ENCODE data around the gene ZNF687. TPM values are rescaled to one million over a fixed set of nuclear protein-coding genes. Genes with fewer than 3 reads are reported as not detected.

The ZNF687 gene
- total and polyA plus RNA-seq, 4 donors, result 9.6 to 24.9 (median 16.9) TPM

DNA sequence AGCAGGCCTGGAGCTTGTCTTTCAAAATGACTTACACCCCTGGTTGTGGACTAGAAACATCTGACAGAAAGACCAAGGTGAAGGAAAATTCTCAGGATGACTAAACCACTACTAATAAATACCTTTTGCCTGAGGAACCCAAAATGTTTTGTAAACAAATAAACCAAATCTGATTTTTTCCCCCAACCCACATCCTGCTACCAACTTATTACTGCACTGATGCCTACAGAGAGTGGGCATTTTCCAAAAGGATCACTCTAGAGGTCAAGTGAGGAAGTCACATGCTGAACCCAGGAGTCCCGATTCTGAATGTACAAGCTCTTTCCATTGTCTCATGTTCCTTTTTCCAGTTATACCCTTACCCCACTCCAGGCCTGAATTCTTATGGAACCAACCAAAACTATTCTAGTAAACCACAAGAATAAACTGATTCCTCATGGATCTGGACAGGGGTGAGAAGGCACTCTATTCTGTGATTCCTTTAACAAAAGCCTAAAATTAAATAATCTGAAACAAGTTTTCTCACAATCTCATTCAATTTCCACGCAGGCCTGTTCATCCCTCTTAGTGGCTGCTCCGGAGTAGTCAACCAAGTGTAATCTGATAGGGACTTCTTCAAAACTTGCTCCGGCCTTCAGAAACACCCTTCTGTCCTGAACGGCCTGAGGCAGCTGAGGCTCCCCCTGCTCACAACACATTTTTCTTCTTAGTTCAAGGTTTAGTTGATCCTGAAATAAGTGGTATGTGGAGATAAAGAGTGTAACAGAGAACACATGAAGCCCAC, 43.7 kb downstream of the ZNF687 start:
- Histone ChIP-seq H3K9me3 (ENCODE audit: control insufficient read depth, insufficient read depth, low read length) (no peaks in the 10 kb centered on the region), H3K4me3 (ENCODE audit: low read depth, low read length) (peak overlapping the region; percentile 83), H3K4me1 (ENCODE audit: control insufficient read depth, insufficient read depth, low read length) (peaks cover 9% of the 10 kb centered on the region), H3K27ac (ENCODE audit: low read depth, low read length) (no peak overlapping the region), H3K36me3 (ENCODE audit: control insufficient read depth, insufficient read depth, low read length) (peaks cover 27% of the 10 kb centered on the region), H3K27me3 (ENCODE audit: control insufficient read depth, insufficient read depth, low read length) (no peaks in the 10 kb centered on the region)
- WGBS (ENCODE audit: insufficient coverage), result 69% methylated on average over 2 of the region's 5 CpGs
- DNase-seq (ENCODE audit: low read depth in 4 of 6, low spot score in 6 of 6), result no peak

DNA sequence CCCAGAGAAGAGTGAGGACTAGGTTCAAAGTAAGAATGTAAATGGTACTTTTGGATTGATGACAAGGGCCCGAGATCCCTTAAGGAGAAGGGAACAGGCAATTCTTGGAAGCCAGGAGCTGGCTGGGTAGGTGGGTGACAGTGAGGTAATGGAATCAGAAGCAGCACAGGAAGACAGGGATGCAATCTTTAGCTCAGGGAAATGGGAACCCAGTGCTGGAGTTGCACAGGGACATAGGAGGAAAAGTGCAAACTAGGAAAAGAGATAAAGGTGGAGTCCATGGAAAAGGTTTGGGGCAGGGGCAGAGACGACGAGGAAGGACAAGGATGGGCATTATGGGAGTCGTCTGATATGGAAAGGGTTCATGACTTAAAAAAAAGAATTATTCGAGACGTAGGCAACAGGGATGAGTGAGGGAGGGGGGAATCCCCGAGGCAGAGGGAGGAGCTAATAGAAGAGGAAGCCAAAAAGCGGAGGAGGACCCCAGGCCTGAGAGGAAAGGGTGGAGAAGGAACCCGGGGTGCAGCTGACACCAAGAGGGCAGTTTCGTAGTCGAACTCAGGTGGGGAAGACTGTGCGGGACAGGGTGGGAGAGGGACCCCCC, 44.6 kb downstream of the ZNF687 start:
- peaks cover 9% of the 10 kb centered on the region for H3K4me1 ChIP-seq (ENCODE audit: control insufficient read depth, insufficient read depth, low read length)
- peak overlapping the region; percentile 83 for H3K4me3 ChIP-seq (ENCODE audit: low read depth, low read length)
- H3K36me3 ChIP-seq (ENCODE audit: control insufficient read depth, insufficient read depth, low read length), result peaks cover 27% of the 10 kb centered on the region
- peak overlapping the region; percentile 94 for H3K27ac ChIP-seq (ENCODE audit: low read depth, low read length)
- H3K27me3 ChIP-seq (ENCODE audit: control insufficient read depth, insufficient read depth, low read length), result no peaks in the 10 kb centered on the region
- WGBS (ENCODE audit: insufficient coverage), result 1% methylated on average over 8 of the region's 12 CpGs
- no peaks in the 10 kb centered on the region for H3K9me3 ChIP-seq (ENCODE audit: control insufficient read depth, insufficient read depth, low read length)
- peak in 2 of 6 donors; percentile 66 to 70 for DNase-seq (ENCODE audit: low read depth in 4 of 6, low spot score in 6 of 6)

DNA sequence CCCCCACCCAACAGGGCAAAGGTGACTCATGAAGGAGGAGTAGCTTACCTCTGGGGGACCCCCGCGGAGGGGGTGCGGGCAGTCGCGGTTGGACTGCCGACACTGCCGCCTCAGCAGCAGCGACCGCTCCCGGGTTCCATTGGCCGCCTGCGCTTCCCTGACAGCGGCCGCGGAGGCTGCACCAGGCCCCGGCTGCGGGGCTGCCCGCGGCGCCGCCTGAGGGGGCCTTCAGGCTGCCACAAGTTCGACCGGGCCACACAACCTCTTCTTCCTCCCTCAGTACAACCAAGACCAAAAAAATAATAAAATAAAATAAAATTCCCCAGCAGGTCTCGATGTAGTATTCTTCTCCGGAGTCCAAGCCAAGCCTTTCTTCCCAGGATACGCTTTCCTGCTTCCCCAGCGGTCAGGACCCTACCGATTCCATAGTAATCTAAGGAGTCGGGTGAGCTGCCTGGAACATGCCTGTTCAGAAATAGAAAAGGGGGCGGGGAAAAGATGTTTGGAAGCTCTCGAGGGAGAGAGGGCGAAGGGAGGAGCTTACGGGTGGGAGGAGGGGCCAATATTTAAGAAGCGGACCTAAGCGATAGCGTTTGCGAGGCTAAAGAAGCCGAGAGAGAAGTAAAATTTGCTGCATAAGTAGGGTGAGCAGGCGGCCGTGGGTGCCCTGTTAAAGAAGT, 45.3 kb downstream of the ZNF687 start, which contains the start of gene PI4KB:
Gene PI4KB, minus strand, starts transcription at position 194 of the 680 bp plus-strand sequence. CDS start 10,935 bp downstream, outside the sequence.
- peaks cover 27% of the 10 kb centered on the region for H3K36me3 ChIP-seq (ENCODE audit: control insufficient read depth, insufficient read depth, low read length)
- DNase-seq (ENCODE audit: low read depth in 4 of 6, low spot score in 6 of 6), result peak; percentile 95 to 100 (median 98)
- H3K27ac ChIP-seq (ENCODE audit: low read depth, low read length), result peak within 1 kb of the TSS; percentile 94
- H3K4me1 ChIP-seq (ENCODE audit: control insufficient read depth, insufficient read depth, low read length), result peaks cover 9% of the 10 kb centered on the region
- 0% methylated on average over 31 of the region's 40 CpGs for WGBS (ENCODE audit: insufficient coverage)
- peak within 1 kb of the TSS; percentile 83 for H3K4me3 ChIP-seq (ENCODE audit: low read depth, low read length)
- no peaks in the 10 kb centered on the region for H3K27me3 ChIP-seq (ENCODE audit: control insufficient read depth, insufficient read depth, low read length)
- H3K9me3 ChIP-seq (ENCODE audit: control insufficient read depth, insufficient read depth, low read length), result no peaks in the 10 kb centered on the region

DNA sequence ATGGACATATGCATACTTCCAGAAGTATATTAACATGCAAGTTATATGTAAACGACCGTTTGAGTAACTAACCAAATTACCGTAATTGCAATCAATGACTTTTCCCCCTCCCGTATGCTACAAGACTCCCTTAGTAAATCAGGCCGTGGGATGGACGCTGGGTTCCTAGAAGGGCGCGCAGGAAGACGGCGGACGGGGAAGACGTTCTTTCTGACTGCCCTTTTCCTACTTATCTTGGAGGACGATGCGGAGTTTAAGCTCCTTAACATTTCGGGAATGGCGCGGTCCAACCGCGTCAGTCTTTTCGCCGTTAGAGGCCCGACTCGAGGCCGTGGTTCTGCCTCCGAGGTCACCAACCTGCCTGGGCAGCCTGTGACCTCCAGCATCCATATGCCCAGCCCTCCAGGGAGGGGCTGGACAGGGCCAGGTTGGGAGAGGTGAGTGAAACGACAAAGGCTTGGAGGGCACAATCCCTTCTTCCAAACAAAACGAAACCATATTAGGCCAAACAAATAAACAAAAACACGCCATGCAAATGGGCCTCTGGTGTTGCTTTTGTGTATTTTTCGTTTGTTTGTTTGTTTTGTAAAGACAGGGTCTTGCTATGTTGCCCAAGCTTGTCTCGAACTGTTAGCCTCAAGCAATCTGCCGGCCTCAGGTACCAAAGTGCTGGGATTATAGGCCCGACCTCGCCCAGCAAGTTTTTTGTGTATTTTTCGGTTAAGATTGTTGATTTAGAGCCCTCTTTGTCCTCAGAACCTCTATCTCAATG, 46.0 kb downstream of the ZNF687 start:
- peaks cover 9% of the 10 kb centered on the region for H3K4me1 ChIP-seq (ENCODE audit: control insufficient read depth, insufficient read depth, low read length)

DNA sequence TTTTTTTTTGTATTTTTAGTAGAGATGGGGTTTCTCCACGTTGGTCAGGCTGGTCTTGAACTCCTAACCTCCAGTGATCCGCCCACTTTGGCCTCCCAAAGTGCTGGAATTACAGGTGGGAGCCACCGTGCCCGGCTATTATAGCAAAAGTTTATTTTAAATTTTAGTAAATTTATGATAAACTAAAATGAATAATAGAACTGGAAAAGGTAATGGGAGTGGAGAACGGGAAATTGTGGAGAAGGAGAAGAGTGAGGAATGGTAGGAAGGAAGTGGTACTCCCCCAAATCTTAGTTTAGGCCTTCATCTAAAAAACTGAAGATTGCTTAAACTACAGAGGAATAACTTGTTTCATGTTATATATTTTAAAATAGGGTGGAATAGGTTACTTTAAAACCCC, 52.7 kb downstream of the ZNF687 start:
- H3K4me3 ChIP-seq (ENCODE audit: low read depth, low read length), result no peak overlapping the region
- no peaks in the 10 kb centered on the region for H3K27me3 ChIP-seq (ENCODE audit: control insufficient read depth, insufficient read depth, low read length)
- H3K9me3 ChIP-seq (ENCODE audit: control insufficient read depth, insufficient read depth, low read length), result no peaks in the 10 kb centered on the region
- no peaks in the 10 kb centered on the region for H3K36me3 ChIP-seq (ENCODE audit: control insufficient read depth, insufficient read depth, low read length)
- H3K27ac ChIP-seq (ENCODE audit: low read depth, low read length), result no peak overlapping the region
- H3K4me1 ChIP-seq (ENCODE audit: control insufficient read depth, insufficient read depth, low read length), result no peaks in the 10 kb centered on the region
- DNase-seq (ENCODE audit: low read depth in 4 of 6, low spot score in 6 of 6), result no peak
- WGBS (ENCODE audit: insufficient coverage), result no CpG with 5 or more reads among the region's 5 CpGs

More for the DNA sequence above, 46.0 kb downstream of the ZNF687 start:
- Histone ChIP-seq H3K27ac (ENCODE audit: low read depth, low read length) (peak overlapping the region; percentile 94), H3K27me3 (ENCODE audit: control insufficient read depth, insufficient read depth, low read length) (no peaks in the 10 kb centered on the region), H3K9me3 (ENCODE audit: control insufficient read depth, insufficient read depth, low read length) (no peaks in the 10 kb centered on the region), H3K4me3 (ENCODE audit: low read depth, low read length) (peak overlapping the region; percentile 83), H3K36me3 (ENCODE audit: control insufficient read depth, insufficient read depth, low read length) (peaks cover 22% of the 10 kb centered on the region)
- WGBS (ENCODE audit: insufficient coverage), result 1% methylated on average over 25 of the region's 34 CpGs
- no peak for DNase-seq (ENCODE audit: low read depth in 4 of 6, low spot score in 6 of 6)

DNA sequence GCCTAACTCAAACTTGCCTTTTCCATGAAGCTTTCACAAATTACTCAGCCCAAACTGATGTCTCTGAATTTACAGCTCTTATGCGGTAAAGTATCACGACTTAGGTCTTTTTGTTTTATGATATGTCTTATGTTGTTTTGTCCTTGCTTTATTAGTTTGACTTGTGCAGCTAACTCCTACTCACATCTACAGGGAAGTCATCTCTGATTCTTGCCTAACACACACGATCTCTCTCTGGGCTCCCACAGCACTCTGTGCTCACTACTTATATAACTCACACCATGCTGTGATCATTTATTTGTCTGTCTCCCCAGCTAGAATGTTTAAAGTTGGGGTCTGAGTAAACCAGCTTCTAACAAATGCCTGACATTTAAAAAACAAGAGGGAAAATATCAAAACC, 54.5 kb downstream of the ZNF687 start:
- DNase-seq (ENCODE audit: low read depth in 4 of 6, low spot score in 6 of 6), result no peak
- H3K36me3 ChIP-seq (ENCODE audit: control insufficient read depth, insufficient read depth, low read length), result no peaks in the 10 kb centered on the region
- H3K9me3 ChIP-seq (ENCODE audit: control insufficient read depth, insufficient read depth, low read length), result no peaks in the 10 kb centered on the region
- H3K27ac ChIP-seq (ENCODE audit: low read depth, low read length), result no peak overlapping the region
- WGBS (ENCODE audit: insufficient coverage), result 80% methylated on average over 1 of the region's 3 CpGs
- no peak overlapping the region for H3K4me3 ChIP-seq (ENCODE audit: low read depth, low read length)
- H3K27me3 ChIP-seq (ENCODE audit: control insufficient read depth, insufficient read depth, low read length), result no peaks in the 10 kb centered on the region
- no peaks in the 10 kb centered on the region for H3K4me1 ChIP-seq (ENCODE audit: control insufficient read depth, insufficient read depth, low read length)

DNA sequence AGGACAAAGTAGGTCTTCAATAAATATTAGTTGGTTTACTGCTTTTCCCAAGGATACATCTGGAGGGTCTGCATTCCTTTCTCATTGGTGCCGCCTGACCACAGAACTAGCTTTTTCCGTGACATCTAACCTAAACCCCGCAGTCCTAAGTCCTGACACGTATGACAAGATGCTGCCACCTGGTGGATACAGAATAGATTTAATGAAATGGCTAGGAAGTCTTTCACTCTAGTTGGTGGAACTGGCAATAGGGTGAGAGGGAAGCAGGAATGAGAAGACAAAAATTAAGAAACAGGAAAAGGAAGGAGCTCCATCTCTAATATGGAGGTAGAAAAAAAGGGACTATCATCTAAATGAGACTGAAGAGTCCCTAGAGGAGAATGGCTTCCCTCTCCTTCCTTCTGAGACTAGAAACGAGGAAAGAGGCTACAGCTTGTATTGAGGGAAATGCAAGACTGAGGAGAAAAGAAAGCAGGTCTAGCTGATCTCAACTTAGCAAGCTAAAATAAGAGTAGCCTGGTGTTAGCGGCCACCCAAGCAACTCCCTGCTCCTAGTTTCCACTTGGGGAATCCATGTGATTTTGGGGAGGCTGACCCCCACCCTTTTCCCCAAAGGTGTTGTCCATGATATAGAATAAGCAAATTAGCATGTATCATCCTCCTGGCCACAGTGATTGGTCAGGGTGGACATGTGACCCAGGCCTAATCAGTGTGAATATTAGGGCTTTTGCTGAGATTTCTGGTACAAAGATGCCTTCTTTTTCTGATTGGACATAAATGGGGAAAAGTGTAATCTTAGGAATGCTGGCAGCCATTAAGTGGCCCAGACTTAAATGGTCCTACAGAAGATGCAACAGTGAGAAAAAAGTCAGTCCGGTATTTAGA, 59.0 kb downstream of the ZNF687 start:
- peaks cover 23% of the 10 kb centered on the region for H3K36me3 ChIP-seq (ENCODE audit: control insufficient read depth, insufficient read depth, low read length)
- peak overlapping the region; percentile 49 for H3K27ac ChIP-seq (ENCODE audit: low read depth, low read length)
- H3K9me3 ChIP-seq (ENCODE audit: control insufficient read depth, insufficient read depth, low read length), result no peaks in the 10 kb centered on the region
- peak in 5 of 6 donors; percentile 58 to 94 (median 63) for DNase-seq (ENCODE audit: low read depth in 4 of 6, low spot score in 6 of 6)
- no peaks in the 10 kb centered on the region for H3K27me3 ChIP-seq (ENCODE audit: control insufficient read depth, insufficient read depth, low read length)
- H3K4me1 ChIP-seq (ENCODE audit: control insufficient read depth, insufficient read depth, low read length), result peaks cover 18% of the 10 kb centered on the region
- H3K4me3 ChIP-seq (ENCODE audit: low read depth, low read length), result no peak overlapping the region
- WGBS (ENCODE audit: insufficient coverage), result 10% methylated on average over 4 of the region's 7 CpGs
